ENCODE results near the gene FBXO24.

FBXO24 gene

GRCh38 chr7:100626530-100627237, 40.6 kb downstream of the FBXO24 start:
- DNase-seq: no peak

DNA sequence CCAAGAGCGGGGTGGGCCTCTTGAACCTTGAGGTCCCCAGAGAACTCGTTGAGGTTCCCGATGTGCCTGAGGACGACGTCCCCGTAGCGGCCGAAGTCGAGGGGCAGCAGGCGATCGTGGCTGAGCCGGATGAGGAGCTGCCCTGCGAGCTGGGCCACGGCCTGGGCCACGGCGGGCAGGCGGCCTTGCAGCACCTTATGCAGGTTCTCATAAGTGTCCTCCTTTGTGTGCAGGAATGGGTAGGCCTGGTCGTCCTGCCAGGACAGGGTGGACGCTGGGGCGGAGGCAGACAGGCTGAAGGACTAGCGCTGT, 41.1 kb downstream of the FBXO24 start:
- DNase-seq: no peak

GRCh38 chr7:100629117-100629716, 43.1 kb downstream of the FBXO24 start:
- no peak for DNase-seq

GRCh38 chr7:100630066-100630465, 43.9 kb downstream of the FBXO24 start:
- no peak for DNase-seq

DNA sequence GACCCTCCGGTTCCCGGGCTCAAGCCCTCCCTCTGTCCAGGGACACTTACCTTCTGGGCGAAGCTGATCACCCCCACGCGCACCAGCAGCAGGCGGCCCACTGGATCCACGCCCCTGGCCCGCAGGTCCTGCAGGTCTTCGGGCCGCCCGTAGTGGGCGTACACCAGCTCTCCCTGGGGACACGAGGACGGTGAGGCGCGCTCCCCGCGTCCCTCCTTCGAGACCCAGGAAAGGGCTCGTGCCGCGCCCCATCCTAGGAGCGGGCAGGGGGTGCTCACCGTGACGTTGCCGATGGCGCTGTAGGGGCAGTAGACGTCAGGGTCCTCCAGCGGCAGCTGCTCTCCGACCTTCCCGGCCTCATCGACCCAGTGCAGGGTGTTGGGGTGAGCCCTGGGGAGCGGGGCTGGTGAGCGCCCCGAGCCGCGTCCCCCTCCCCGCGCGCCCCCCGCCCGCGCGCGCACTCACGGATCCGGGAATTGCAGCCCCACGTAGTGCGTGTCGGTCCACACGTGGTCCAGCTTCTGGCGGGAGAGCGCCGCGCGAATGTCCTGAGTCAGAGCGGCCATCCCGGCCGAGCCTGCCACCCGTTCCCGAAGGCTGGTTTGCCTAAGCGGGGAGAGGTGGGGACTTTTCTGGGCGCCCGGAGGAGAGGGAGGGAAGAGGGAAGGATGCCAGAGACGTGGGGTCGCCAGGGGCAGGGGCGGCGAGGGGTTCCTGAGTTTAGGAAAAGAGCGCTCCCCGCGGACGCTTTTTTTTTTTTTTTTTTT, 47.0 kb downstream of the FBXO24 start:
- no peak for DNase-seq

DNA sequence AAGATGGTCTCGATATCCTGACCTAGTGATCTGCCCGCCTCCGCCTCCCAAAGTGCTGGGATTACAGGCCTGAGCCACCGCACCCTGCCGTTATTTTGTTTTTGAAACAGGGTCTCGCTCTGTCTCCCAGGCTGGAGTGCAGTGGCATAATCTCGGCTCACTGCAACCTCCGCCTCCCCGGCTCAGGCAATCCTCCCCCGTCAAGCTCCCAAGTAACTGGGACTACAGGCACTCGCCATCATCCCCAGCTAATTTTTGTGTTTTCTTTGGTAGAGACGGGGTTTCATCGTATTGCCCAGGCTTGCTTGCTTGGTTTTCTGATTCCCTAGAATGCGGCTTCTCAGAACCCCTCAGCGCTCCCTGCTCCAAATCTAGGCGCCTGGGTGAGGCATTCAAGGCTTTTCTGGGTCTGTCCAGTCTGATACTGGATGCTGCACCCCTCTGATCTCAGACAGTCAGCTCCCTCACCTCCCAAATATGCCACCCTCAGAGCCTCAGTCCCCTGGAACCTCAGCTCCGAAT, 53.9 kb downstream of the FBXO24 start:
- no peak for DNase-seq

DNA sequence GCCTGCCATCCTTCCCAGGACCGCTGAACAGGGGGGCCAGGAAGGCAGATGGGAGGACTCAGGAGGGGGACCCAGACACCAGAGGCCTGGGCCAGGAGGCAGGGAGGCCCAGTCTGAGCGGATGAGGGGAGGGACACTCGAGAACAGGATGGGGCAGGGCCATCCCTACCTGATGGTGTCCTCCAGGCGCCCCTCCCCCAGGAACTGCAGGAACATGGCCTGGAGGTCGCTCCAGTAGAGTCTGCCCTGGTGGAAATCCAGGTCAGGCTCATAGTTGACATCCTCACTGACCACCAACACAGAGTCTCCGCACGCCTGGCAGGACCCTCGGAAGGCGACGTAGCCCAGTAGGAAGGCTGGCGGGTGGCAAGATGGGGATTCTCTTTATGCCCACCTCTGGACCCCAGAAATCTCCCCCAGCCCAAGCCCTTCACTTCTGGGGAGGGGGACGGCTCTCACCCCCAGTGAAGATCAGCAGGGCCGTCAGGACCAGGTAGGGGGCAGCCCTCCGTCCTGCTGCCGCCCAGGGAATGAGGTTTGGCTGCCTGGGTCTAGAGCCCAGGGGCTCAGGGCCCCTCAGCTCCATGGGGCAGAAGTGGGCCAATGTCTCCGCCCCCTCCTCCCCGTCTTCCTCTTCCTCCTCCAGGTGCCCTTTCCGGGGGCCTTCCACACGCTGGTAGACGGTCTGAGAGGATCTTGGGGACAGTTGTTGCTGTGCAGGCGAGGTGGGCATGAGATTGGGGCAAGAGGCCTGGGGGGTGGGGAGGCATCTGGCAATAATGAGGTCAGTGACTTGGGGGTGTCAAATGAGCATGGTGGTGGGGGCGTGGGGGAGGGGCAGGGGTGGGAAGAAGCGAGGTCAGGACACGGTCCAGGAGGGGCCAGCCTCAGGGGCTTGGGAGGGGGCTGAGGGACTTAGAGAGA, 54.7 kb downstream of the FBXO24 start:
- DNase-seq: no peak

DNA sequence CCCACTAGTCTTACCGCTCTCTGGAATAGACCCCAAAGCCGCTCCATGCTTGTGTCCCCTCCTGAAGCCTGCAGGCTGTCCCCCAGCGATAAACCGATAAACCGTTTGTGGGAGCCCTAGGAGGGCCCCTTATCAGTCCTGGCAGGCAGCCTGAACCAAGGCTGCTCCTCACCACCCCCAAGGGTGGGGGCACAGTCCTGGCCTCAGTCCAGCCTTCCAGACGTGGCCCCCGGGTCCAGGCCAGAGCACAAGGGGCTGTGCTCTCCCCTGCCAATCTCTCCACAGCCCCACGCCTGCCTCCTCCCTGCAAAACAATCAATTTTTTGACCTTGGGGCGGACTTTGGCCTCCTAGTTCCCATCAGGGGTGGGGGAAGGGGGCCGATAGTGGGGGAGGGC, 55.3 kb downstream of the FBXO24 start, which contains the start of gene TFR2:
TSS of gene TFR2 (minus strand) at position 90 of the 397 bp plus-strand sequence. CDS start at position 47, 43 bp downstream.
- no peak for DNase-seq

DNA sequence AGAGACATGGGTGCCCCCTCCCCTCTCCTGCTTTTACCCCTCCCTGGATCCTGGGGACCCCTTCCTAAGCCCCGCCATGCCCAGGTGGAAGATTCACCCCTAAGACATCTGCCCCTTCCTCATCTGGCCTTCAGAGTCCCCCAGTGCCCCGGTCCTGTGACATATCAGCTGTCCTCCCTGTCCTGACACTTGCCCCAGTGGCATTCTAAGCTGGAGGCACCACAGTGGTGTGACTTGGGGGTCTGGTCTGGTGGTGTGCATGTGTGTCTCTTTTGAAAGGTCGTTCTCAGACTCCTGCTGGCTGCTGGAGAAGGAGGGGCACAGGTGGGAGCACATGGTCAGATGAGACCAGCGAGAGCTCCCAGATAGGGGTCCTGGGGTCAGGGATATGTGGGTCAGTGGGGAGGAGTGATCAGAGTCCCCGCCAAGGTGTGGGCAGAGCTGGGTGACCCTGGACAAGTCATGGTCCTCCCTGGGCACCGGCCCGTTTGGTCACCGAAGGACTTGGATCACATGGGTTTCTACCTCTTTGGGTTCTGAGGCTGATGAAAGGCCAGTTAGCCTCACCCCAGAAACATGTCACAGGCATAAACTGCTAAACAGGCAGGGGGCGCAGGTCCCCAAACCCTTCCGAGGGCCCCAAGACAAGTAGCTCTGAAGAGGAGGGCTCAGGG, 55.9 kb downstream of the FBXO24 start:
- DNase-seq: no peak

GRCh38 chr7:100642534-100642907, 56.4 kb downstream of the FBXO24 start:
- DNase-seq: no peak

- no peak for DNase-seq
These were observed 63.9 kb downstream of the FBXO24 start for GRCh38 chr7:100649826-100650565.
